ENCODE data around the gene TIFAB.

- TF ChIP-seq RAD21 (IDR thresholded peaks at IDR 0.05; ENCODE audit: low read length) (no peak), FOXJ3 (CRISPR knock-in tag; IDR thresholded peaks at IDR 0.05) (no peak)
- TF ChIP-seq, protein P1, sequence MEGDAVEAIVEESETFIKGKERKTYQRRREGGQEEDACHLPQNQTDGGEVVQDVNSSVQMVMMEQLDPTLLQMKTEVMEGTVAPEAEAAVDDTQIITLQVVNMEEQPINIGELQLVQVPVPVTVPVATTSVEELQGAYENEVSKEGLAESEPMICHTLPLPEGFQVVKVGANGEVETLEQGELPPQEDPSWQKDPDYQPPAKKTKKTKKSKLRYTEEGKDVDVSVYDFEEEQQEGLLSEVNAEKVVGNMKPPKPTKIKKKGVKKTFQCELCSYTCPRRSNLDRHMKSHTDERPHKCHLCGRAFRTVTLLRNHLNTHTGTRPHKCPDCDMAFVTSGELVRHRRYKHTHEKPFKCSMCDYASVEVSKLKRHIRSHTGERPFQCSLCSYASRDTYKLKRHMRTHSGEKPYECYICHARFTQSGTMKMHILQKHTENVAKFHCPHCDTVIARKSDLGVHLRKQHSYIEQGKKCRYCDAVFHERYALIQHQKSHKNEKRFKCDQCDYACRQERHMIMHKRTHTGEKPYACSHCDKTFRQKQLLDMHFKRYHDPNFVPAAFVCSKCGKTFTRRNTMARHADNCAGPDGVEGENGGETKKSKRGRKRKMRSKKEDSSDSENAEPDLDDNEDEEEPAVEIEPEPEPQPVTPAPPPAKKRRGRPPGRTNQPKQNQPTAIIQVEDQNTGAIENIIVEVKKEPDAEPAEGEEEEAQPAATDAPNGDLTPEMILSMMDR (IDR thresholded peaks at IDR 0.05) = no peak
Measured at GRCh38 chr5:135400866-135401265, 51.3 kb downstream of the TIFAB start.
